ACC112 (cell line): ENCODE measurements around the gene TOR1A.

Source experiments
- H2AFZ ChIP-seq: fragments of 200-600 bp; sonication (generic); one replicate; pipeline ENCODE4 v1.6.0; 2017; ENCODE audit warnings: antibody characterized with exemption, low read length; ENCODE audit not compliant: unreplicated experiment
- H3K27ac ChIP-seq: fragments of 200-600 bp; sonication (generic); 2 replicates; pipeline ENCODE4 v1.5.1; 2014; ENCODE audit warnings: low read depth, mild to moderate bottlenecking, antibody characterized with exemption, low read length, moderate library complexity
- H3K27me3 ChIP-seq: fragments of 200-600 bp; sonication (generic); 2 replicates; pipeline ENCODE4 v1.6.1; 2014; ENCODE audit warnings: mild to moderate bottlenecking, antibody characterized with exemption, low read length, moderate library complexity, mixed read lengths; ENCODE audit not compliant: insufficient read depth
- H3K36me3 ChIP-seq: fragments of 200-600 bp; sonication (generic); 2 replicates; pipeline ENCODE4 v1.6.1; 2016; ENCODE audit warnings: mild to moderate bottlenecking, antibody characterized with exemption, low read length, moderate library complexity, mixed read lengths; ENCODE audit not compliant: insufficient read depth
- H3K4me1 ChIP-seq: fragments of 200-600 bp; sonication (generic); one replicate; pipeline ENCODE4 v1.6.1; 2016; ENCODE audit warnings: low read length, mixed read lengths; ENCODE audit not compliant: insufficient read depth, unreplicated experiment, control insufficient read depth
- H3K4me3 ChIP-seq: fragments of 200-600 bp; sonication (generic); 2 replicates; pipeline ENCODE4 v1.5.1; 2014; ENCODE audit warnings: mild to moderate bottlenecking, low read depth, low read length
- H3K79me2 ChIP-seq: fragments of 200-600 bp; sonication (generic); one replicate; pipeline ENCODE4 v1.6.0; 2016; ENCODE audit warnings: low read length; ENCODE audit not compliant: control insufficient read depth, unreplicated experiment, insufficient read depth

The TOR1A gene

GRCh38 chr9:129816501-129817435 is 7.2 kb downstream of the TOR1A start:
- no peak overlapping the region for H2AFZ ChIP-seq

GRCh38 chr9:129815278-129815677 is 8.7 kb downstream of the TOR1A start:
- Histone ChIP-seq H3K27me3 (no peaks in the 10 kb centered on the region), H3K4me1 (peaks cover 3% of the 10 kb centered on the region), H3K4me3 (no peak overlapping the region), H3K36me3 (peaks cover 18% of the 10 kb centered on the region), H3K27ac (no peak overlapping the region), H3K79me2 (peaks cover 2% of the 10 kb centered on the region), H2AFZ (no peak overlapping the region)

More at GRCh38 chr9:129816501-129817435, 7.2 kb downstream of the TOR1A start:
- Histone ChIP-seq H3K4me1 (peaks cover 3% of the 10 kb centered on the region), H3K79me2 (peaks cover 2% of the 10 kb centered on the region), H3K4me3 (no peak overlapping the region), H3K36me3 (peaks cover 18% of the 10 kb centered on the region), H3K27me3 (no peaks in the 10 kb centered on the region), H3K27ac (no peak overlapping the region)

- H3K4me3 ChIP-seq: no peak overlapping the region
- no peaks in the 10 kb centered on the region for H3K27me3 ChIP-seq
- H3K27ac ChIP-seq: no peak overlapping the region
- peaks cover 18% of the 10 kb centered on the region for H3K36me3 ChIP-seq
- peaks cover 3% of the 10 kb centered on the region for H3K4me1 ChIP-seq
- H2AFZ ChIP-seq: no peak overlapping the region
- peaks cover 2% of the 10 kb centered on the region for H3K79me2 ChIP-seq
These were observed 9.3 kb downstream of the TOR1A start for GRCh38 chr9:129814432-129815223.

- H3K36me3 ChIP-seq: peaks cover 22% of the 10 kb centered on the region
- H3K79me2 ChIP-seq: no peaks in the 10 kb centered on the region
- H2AFZ ChIP-seq: no peak overlapping the region
- H3K4me3 ChIP-seq: no peak overlapping the region
- H3K4me1 ChIP-seq: peaks cover 3% of the 10 kb centered on the region
- H3K27me3 ChIP-seq: no peaks in the 10 kb centered on the region
- no peak overlapping the region for H3K27ac ChIP-seq
These were observed 10.3 kb downstream of the TOR1A start for GRCh38 chr9:129813661-129814060.

- Histone ChIP-seq H3K4me1 (peaks cover 3% of the 10 kb centered on the region), H3K27ac (no peak overlapping the region), H2AFZ (no peak overlapping the region), H3K27me3 (no peaks in the 10 kb centered on the region), H3K79me2 (no peaks in the 10 kb centered on the region), H3K4me3 (no peak overlapping the region), H3K36me3 (peaks cover 15% of the 10 kb centered on the region; the same call in 1 of the 2 replicates)
These were observed 11.6 kb downstream of the TOR1A start for GRCh38 chr9:129812385-129812784.

GRCh38 chr9:129811967-129812363 is 12.0 kb downstream of the TOR1A start:
- no peaks in the 10 kb centered on the region for H3K79me2 ChIP-seq
- no peak overlapping the region for H2AFZ ChIP-seq
- no peak overlapping the region for H3K27ac ChIP-seq
- H3K27me3 ChIP-seq: no peaks in the 10 kb centered on the region
- peaks cover 19% of the 10 kb centered on the region; the same call in 1 of the 2 replicates for H3K36me3 ChIP-seq
- peaks cover 3% of the 10 kb centered on the region for H3K4me1 ChIP-seq
- H3K4me3 ChIP-seq: no peak overlapping the region

- H3K27me3 ChIP-seq: no peaks in the 10 kb centered on the region
- peaks cover 20% of the 10 kb centered on the region; the same call in 1 of the 2 replicates for H3K36me3 ChIP-seq
These were observed 13.1 kb downstream of the TOR1A start for GRCh38 chr9:129810788-129811187.

GRCh38 chr9:129810116-129810515 is 13.8 kb downstream of the TOR1A start:
- H3K4me1 ChIP-seq: peaks cover 3% of the 10 kb centered on the region
- no peaks in the 10 kb centered on the region for H3K27me3 ChIP-seq
- H3K79me2 ChIP-seq: no peaks in the 10 kb centered on the region
- H3K36me3 ChIP-seq: peaks cover 23% of the 10 kb centered on the region; the same call in 1 of the 2 replicates
- no peak overlapping the region for H2AFZ ChIP-seq
- H3K4me3 ChIP-seq: no peak overlapping the region
- no peak overlapping the region for H3K27ac ChIP-seq

More at GRCh38 chr9:129810788-129811187, 13.1 kb downstream of the TOR1A start:
- no peak overlapping the region for H3K27ac ChIP-seq
- no peaks in the 10 kb centered on the region for H3K79me2 ChIP-seq
- H3K4me3 ChIP-seq: no peak overlapping the region
- H3K4me1 ChIP-seq: peaks cover 3% of the 10 kb centered on the region
- no peak overlapping the region for H2AFZ ChIP-seq

GRCh38 chr9:129809346-129809745 is 14.6 kb downstream of the TOR1A start:
- Histone ChIP-seq H3K36me3 (peaks cover 23% of the 10 kb centered on the region; the same call in 1 of the 2 replicates), H3K4me1 (peaks cover 4% of the 10 kb centered on the region), H3K27me3 (no peaks in the 10 kb centered on the region), H3K79me2 (peaks cover 2% of the 10 kb centered on the region), H3K4me3 (no peak overlapping the region), H3K27ac (no peak overlapping the region), H2AFZ (no peak overlapping the region)

GRCh38 chr9:129806061-129806460 is 17.9 kb downstream of the TOR1A start:
- no peak overlapping the region for H3K27ac ChIP-seq
- H3K79me2 ChIP-seq: peaks cover 10% of the 10 kb centered on the region
- no peak overlapping the region for H3K4me3 ChIP-seq
- no peaks in the 10 kb centered on the region for H3K27me3 ChIP-seq
- no peak overlapping the region for H2AFZ ChIP-seq
- peaks cover 14% of the 10 kb centered on the region; the same call in 1 of the 2 replicates for H3K36me3 ChIP-seq
- peaks cover 6% of the 10 kb centered on the region for H3K4me1 ChIP-seq
